ENCODE measurements around the gene NTMT2.

DNA sequence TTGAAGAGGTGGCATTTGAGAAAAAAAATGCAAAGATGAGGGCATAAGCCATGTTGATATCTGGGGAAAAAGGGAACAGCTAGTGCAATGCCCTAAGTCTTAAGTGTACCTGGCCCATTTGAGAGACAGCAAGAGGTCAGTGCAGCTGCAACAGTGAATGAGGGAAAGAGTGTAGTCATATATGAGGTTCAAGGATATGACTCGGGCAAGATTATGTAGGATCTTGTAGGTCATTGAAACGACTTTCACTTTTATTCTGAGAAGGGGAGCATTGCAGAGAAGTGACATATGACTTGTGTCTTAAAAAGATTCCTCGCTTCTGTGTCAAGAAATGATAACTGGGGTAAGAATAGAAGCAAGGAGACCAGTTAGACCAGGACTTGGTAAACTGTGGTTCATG lies 31.0 kb downstream of the NTMT2 start:
- TF ChIP-seq, protein P1, sequence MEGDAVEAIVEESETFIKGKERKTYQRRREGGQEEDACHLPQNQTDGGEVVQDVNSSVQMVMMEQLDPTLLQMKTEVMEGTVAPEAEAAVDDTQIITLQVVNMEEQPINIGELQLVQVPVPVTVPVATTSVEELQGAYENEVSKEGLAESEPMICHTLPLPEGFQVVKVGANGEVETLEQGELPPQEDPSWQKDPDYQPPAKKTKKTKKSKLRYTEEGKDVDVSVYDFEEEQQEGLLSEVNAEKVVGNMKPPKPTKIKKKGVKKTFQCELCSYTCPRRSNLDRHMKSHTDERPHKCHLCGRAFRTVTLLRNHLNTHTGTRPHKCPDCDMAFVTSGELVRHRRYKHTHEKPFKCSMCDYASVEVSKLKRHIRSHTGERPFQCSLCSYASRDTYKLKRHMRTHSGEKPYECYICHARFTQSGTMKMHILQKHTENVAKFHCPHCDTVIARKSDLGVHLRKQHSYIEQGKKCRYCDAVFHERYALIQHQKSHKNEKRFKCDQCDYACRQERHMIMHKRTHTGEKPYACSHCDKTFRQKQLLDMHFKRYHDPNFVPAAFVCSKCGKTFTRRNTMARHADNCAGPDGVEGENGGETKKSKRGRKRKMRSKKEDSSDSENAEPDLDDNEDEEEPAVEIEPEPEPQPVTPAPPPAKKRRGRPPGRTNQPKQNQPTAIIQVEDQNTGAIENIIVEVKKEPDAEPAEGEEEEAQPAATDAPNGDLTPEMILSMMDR (IDR thresholded peaks at IDR 0.05; ENCODE audit: control extremely low read depth in 1 of 3, insufficient read depth in 1 of 3, low read depth in 1 of 3, low read length in 3 of 3), result no peak
- TF ChIP-seq, protein P2, sequence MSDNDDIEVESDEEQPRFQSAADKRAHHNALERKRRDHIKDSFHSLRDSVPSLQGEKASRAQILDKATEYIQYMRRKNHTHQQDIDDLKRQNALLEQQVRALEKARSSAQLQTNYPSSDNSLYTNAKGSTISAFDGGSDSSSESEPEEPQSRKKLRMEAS (IDR thresholded peaks at IDR 0.05), result no peak
- TF ChIP-seq CHD2 (IDR thresholded peaks at IDR 0.05; ENCODE audit: low read length), result no peak
- no peak for TF ChIP-seq BCL11A (IDR thresholded peaks at IDR 0.05; ENCODE audit: low read depth in 2 of 2, low read length in 2 of 2)
